Measurements from ENCODE around the gene PRKCA. TPM values are rescaled to one million over a fixed set of nuclear protein-coding genes. Genes with fewer than 3 reads are reported as not detected.

PRKCA gene
- total and polyA plus RNA-seq, 2 of the 13 experiments (the other 11 are each of a cell fraction or from before 2014, with no cell fraction given), result 18.5 to 21.5 TPM

- TF ChIP-seq NFAT5 (CRISPR knock-in tag; IDR thresholded peaks at IDR 0.05), result no peak
- TF ChIP-seq, protein P1, sequence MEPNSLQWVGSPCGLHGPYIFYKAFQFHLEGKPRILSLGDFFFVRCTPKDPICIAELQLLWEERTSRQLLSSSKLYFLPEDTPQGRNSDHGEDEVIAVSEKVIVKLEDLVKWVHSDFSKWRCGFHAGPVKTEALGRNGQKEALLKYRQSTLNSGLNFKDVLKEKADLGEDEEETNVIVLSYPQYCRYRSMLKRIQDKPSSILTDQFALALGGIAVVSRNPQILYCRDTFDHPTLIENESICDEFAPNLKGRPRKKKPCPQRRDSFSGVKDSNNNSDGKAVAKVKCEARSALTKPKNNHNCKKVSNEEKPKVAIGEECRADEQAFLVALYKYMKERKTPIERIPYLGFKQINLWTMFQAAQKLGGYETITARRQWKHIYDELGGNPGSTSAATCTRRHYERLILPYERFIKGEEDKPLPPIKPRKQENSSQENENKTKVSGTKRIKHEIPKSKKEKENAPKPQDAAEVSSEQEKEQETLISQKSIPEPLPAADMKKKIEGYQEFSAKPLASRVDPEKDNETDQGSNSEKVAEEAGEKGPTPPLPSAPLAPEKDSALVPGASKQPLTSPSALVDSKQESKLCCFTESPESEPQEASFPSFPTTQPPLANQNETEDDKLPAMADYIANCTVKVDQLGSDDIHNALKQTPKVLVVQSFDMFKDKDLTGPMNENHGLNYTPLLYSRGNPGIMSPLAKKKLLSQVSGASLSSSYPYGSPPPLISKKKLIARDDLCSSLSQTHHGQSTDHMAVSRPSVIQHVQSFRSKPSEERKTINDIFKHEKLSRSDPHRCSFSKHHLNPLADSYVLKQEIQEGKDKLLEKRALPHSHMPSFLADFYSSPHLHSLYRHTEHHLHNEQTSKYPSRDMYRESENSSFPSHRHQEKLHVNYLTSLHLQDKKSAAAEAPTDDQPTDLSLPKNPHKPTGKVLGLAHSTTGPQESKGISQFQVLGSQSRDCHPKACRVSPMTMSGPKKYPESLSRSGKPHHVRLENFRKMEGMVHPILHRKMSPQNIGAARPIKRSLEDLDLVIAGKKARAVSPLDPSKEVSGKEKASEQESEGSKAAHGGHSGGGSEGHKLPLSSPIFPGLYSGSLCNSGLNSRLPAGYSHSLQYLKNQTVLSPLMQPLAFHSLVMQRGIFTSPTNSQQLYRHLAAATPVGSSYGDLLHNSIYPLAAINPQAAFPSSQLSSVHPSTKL (CRISPR knock-in tag; IDR thresholded peaks at IDR 0.05), result no peak
- BruUV-seq (replicated peaks), result no TSS peak
- H3K4me1 ChIP-seq (ENCODE audit: insufficient read depth, low read length), result peaks cover 21% of the 10 kb centered on the region
- no peak for ATAC-seq
- H4K20me1 ChIP-seq (ENCODE audit: insufficient read depth, low read length), result no peaks in the 10 kb centered on the region
- no peak overlapping the region for H2AFZ ChIP-seq (ENCODE audit: low read length)
- FAIRE-seq, result no peak
- 98% methylated on average over 17 of the region's 17 CpGs for WGBS (ENCODE audit: low lambda C conversion rate)
- DNase-seq (ENCODE audit: low spot score), result no peak
- ChIA-PET CTCF (ENCODE audit: low intra/inter-chr PET ratio, low total read pairs) (no interaction called here), POLR2A (no interaction called here)
- H3K79me2 ChIP-seq (ENCODE audit: insufficient read depth, low read length), result no peaks in the 10 kb centered on the region
- H3K4me3 ChIP-seq (replicated peaks in 1 of 3; ENCODE audit: insufficient read depth in 1 of 3, low read depth in 2 of 3, low read length in 3 of 3), result no peak overlapping the region
- H3K27me3 ChIP-seq (ENCODE audit: control insufficient read depth in 1 of 2, insufficient read depth in 2 of 2, low read length in 2 of 2), result no peaks in the 10 kb centered on the region
- no peak overlapping the region for H3K27ac ChIP-seq (ENCODE audit: extremely low read length, insufficient read depth, low read length)
- no peak overlapping the region for H3K9ac ChIP-seq (ENCODE audit: insufficient read depth, low read depth, low read length)
- H3K9me3 ChIP-seq (ENCODE audit: low read length), result no peaks in the 10 kb centered on the region
- H3K4me2 ChIP-seq (ENCODE audit: low read depth, low read length), result no peak overlapping the region
- in situ Hi-C loops (cut with HindIII; ENCODE audit: extremely low pct_ligation_motif_present, low pct_unique_long_range_greater_than_20kb), result no loop called here
- H3K36me3 ChIP-seq (replicated peaks in 1 of 2; ENCODE audit: control insufficient read depth in 1 of 2, insufficient read depth in 2 of 2, low read length in 2 of 2), result peaks cover 0 to 1% of the 10 kb centered on the region in 2 experiments; a peak in 1 of 5 replicates
- intact Hi-C loops (cut with micrococcal nuclease; ENCODE audit: unreplicated experiment), result no loop called here
These were observed 373.6 kb downstream of the PRKCA start for GRCh38 chr17:66675991-66676371.

Data from HepG2 (cell line).